Adipocyte (in vitro differentiated cells): ENCODE results near the gene SPATA24.

Source experiments
- DNase-seq: peaks from one replicate; pipeline ENCODE4 v3.0.0-alpha.2; 2015; ENCODE audit warnings: low read depth
- H3K27me3 ChIP-seq: replicated peaks from 2 replicates; pipeline ENCODE4 v1.7.0; 2013; ENCODE audit warnings: mild to moderate bottlenecking, low read length, moderate library complexity; ENCODE audit not compliant: control insufficient read depth, insufficient read depth
- H3K36me3 ChIP-seq: 2 replicates; pipeline ENCODE4 v1.7.0; 2013; ENCODE audit warnings: low read length, mild to moderate bottlenecking, moderate library complexity; ENCODE audit not compliant: control insufficient read depth, insufficient read depth, severe bottlenecking
- H3K4me1 ChIP-seq: 2 replicates; pipeline ENCODE4 v1.7.0; 2013; ENCODE audit warnings: mild to moderate bottlenecking, low read length, moderate library complexity; ENCODE audit not compliant: control insufficient read depth, insufficient read depth
- H3K4me3 ChIP-seq: 2 replicates; pipeline ENCODE4 v1.7.0; 2013; ENCODE audit warnings: mild to moderate bottlenecking, low read length, moderate library complexity
- H3K9ac ChIP-seq: 2 replicates; pipeline ENCODE4 v1.7.0; 2013; ENCODE audit warnings: mild to moderate bottlenecking, low read length, moderate library complexity
- H3K9me3 ChIP-seq: 2 replicates; pipeline ENCODE4 v1.7.0; 2013; ENCODE audit warnings: mild to moderate bottlenecking, low read length, moderate library complexity; ENCODE audit not compliant: control insufficient read depth

SPATA24 gene

GRCh38 chr5:139377226-139377625 is 26.7 kb downstream of the SPATA24 start:
- no peak for DNase-seq
- Histone ChIP-seq H3K36me3 (peaks cover 3% of the 10 kb centered on the region), H3K9ac (no peak overlapping the region), H3K4me3 (no peak overlapping the region), H3K9me3 (no peaks in the 10 kb centered on the region), H3K4me1 (peaks cover 14% of the 10 kb centered on the region), H3K27me3 (no peaks in the 10 kb centered on the region)

GRCh38 chr5:139376364-139376763 is 27.5 kb downstream of the SPATA24 start:
- Histone ChIP-seq H3K36me3 (peaks cover 9% of the 10 kb centered on the region), H3K4me1 (peaks cover 14% of the 10 kb centered on the region), H3K9me3 (no peaks in the 10 kb centered on the region), H3K27me3 (no peaks in the 10 kb centered on the region), H3K9ac (no peak overlapping the region), H3K4me3 (no peak overlapping the region)
- DNase-seq: no peak

- Histone ChIP-seq H3K9me3 (no peaks in the 10 kb centered on the region), H3K4me1 (peaks cover 14% of the 10 kb centered on the region), H3K27me3 (no peaks in the 10 kb centered on the region), H3K4me3 (no peak overlapping the region), H3K9ac (no peak overlapping the region), H3K36me3 (peaks cover 13% of the 10 kb centered on the region)
- DNase-seq: no peak
These were observed 29.0 kb downstream of the SPATA24 start for GRCh38 chr5:139374909-139375308.

GRCh38 chr5:139371482-139372435 is 32.1 kb downstream of the SPATA24 start:
- Histone ChIP-seq H3K36me3 (peaks cover 34% of the 10 kb centered on the region), H3K4me3 (no peak overlapping the region), H3K9me3 (no peaks in the 10 kb centered on the region), H3K27me3 (no peaks in the 10 kb centered on the region), H3K9ac (no peak overlapping the region), H3K4me1 (peaks cover 25% of the 10 kb centered on the region)
- DNase-seq: no peak

GRCh38 chr5:139369181-139369580 is 34.7 kb downstream of the SPATA24 start:
- no peaks in the 10 kb centered on the region for H3K27me3 ChIP-seq
- peaks cover 25% of the 10 kb centered on the region for H3K4me1 ChIP-seq
- no peak overlapping the region for H3K9ac ChIP-seq
- no peak overlapping the region for H3K4me3 ChIP-seq
- H3K9me3 ChIP-seq: no peaks in the 10 kb centered on the region
- peaks cover 56% of the 10 kb centered on the region for H3K36me3 ChIP-seq
- peak; percentile 92 for DNase-seq

GRCh38 chr5:139368613-139369012 is 35.3 kb downstream of the SPATA24 start:
- H3K36me3 ChIP-seq: peaks cover 62% of the 10 kb centered on the region

GRCh38 chr5:139364466-139364865 is 39.4 kb downstream of the SPATA24 start:
- Histone ChIP-seq H3K9me3 (no peaks in the 10 kb centered on the region), H3K27me3 (no peaks in the 10 kb centered on the region), H3K36me3 (peaks cover 47% of the 10 kb centered on the region), H3K4me1 (peaks cover 18% of the 10 kb centered on the region), H3K4me3 (no peak overlapping the region), H3K9ac (no peak overlapping the region)
- DNase-seq: no peak

More at GRCh38 chr5:139368613-139369012, 35.3 kb downstream of the SPATA24 start:
- peaks cover 21% of the 10 kb centered on the region for H3K4me1 ChIP-seq
- no peaks in the 10 kb centered on the region for H3K27me3 ChIP-seq
- DNase-seq: no peak
- no peak overlapping the region for H3K4me3 ChIP-seq
- no peak overlapping the region for H3K9ac ChIP-seq
- H3K9me3 ChIP-seq: no peaks in the 10 kb centered on the region

GRCh38 chr5:139363937-139364336 is 40.0 kb downstream of the SPATA24 start:
- H3K27me3 ChIP-seq: no peaks in the 10 kb centered on the region
- no peak overlapping the region for H3K4me3 ChIP-seq
- DNase-seq: no peak
- peaks cover 17% of the 10 kb centered on the region for H3K4me1 ChIP-seq
- H3K9ac ChIP-seq: no peak overlapping the region
- no peaks in the 10 kb centered on the region for H3K9me3 ChIP-seq
- H3K36me3 ChIP-seq: peaks cover 46% of the 10 kb centered on the region

- Histone ChIP-seq H3K9me3 (no peaks in the 10 kb centered on the region), H3K36me3 (peaks cover 35% of the 10 kb centered on the region), H3K27me3 (no peaks in the 10 kb centered on the region), H3K4me3 (no peak overlapping the region), H3K4me1 (peaks cover 10% of the 10 kb centered on the region), H3K9ac (no peak overlapping the region)
- peak; percentile 31 for DNase-seq
These were observed 42.0 kb downstream of the SPATA24 start for GRCh38 chr5:139361835-139362429.

GRCh38 chr5:139360384-139360783 is 43.5 kb downstream of the SPATA24 start:
- H3K36me3 ChIP-seq: peaks cover 19% of the 10 kb centered on the region
- H3K4me1 ChIP-seq: peaks cover 10% of the 10 kb centered on the region
- no peaks in the 10 kb centered on the region for H3K9me3 ChIP-seq
- no peak for DNase-seq
- no peak overlapping the region for H3K9ac ChIP-seq
- no peaks in the 10 kb centered on the region for H3K27me3 ChIP-seq
- H3K4me3 ChIP-seq: no peak overlapping the region

- H3K27me3 ChIP-seq: no peaks in the 10 kb centered on the region
- H3K36me3 ChIP-seq: peaks cover 14% of the 10 kb centered on the region
- H3K4me3 ChIP-seq: no peak overlapping the region
- peaks cover 3% of the 10 kb centered on the region for H3K9me3 ChIP-seq
- H3K4me1 ChIP-seq: peaks cover 13% of the 10 kb centered on the region
- H3K9ac ChIP-seq: no peak overlapping the region
- no peak for DNase-seq
These were observed 45.8 kb downstream of the SPATA24 start for GRCh38 chr5:139358064-139358463.
